Renal cortex interstitium (tissue), 11 donors: ENCODE data around the gene BCR. TPM values are rescaled to one million over a fixed set of nuclear protein-coding genes. Genes with fewer than 3 reads are reported as not detected.
A peak's percentile ranks its signal among the peaks of the same experiment; 100 is the strongest.
"Not testable (repeated sequence)": the region's sequence is repeated elsewhere in the genome, so short reads cannot be mapped to it uniquely, and the experiment has no call there.

Experiments
- DNase-seq, 11 donors: peaks; one replicate each; pipeline ENCODE4 v3.0.0-alpha.2; 2013; ENCODE audit warnings: low read depth in 9 of 11, low spot score in 4 of 11; ENCODE audit errors: extremely low read depth in 1 of 11
- polyA plus RNA-seq, 3 donors: library from polyadenylated mRNA; unstranded; fragments of 120-200 nt; gene quantifications; one replicate each; pipeline ENCODE4 v1.2.1, GENCODE V29; 2013; ENCODE audit not compliant: insufficient read length in 3 of 3

Gene BCR
- polyA plus RNA-seq, 3 donors: 57.5 to 65.1 (median 61.3) TPM

- DNase-seq: not testable (repeated sequence)
Measured at GRCh38 chr22:23307511-23307910, 127.2 kb downstream of the BCR start.

- DNase-seq: not testable (repeated sequence)
Measured at GRCh38 chr22:23309261-23309660, 129.0 kb downstream of the BCR start.

DNA sequence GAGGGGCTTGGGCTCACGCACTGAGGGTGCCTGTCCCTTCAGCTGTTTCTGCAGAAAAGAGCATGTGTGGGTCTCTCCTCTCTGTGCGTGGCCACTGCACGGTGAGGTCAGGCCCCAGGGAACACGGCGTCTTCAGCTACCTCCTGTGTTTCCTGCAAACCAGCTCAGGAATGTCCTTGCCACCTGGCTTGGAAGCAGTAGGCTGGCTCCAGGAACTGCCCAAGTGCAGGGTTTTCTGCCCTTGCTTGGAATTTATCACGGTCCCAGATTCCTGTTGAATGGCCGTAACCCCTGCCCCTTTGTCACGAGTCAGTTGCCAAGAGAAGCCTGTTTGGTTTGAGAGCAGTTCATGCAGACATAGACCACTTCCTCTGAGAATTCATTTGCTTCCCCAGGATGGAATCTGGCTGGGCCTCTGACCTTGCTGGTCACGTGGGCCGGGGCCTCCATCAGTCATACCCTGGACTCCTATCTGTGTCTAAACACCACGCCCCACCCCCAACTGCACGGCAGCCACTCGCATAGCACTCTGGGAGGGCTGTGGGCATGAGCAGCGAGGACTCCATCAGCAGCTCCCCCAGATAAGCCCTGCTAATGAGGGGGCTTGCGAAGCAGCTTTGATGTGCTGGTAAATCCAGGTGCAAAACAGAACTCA is 130.3 kb downstream of the BCR start:
- DNase-seq: peak in 4 of 11 donors; percentile 19 to 50 (median 42)

- DNase-seq: not testable (repeated sequence)
Measured at GRCh38 chr22:23311635-23312420, 131.5 kb downstream of the BCR start.

- no peak for DNase-seq
Measured at GRCh38 chr22:23313791-23314567, 133.7 kb downstream of the BCR start.

GRCh38 chr22:23315341-23315917 is 135.1 kb downstream of the BCR start:
- DNase-seq: peak in 10 of 11 donors; percentile 6 to 49 (median 33)

DNA sequence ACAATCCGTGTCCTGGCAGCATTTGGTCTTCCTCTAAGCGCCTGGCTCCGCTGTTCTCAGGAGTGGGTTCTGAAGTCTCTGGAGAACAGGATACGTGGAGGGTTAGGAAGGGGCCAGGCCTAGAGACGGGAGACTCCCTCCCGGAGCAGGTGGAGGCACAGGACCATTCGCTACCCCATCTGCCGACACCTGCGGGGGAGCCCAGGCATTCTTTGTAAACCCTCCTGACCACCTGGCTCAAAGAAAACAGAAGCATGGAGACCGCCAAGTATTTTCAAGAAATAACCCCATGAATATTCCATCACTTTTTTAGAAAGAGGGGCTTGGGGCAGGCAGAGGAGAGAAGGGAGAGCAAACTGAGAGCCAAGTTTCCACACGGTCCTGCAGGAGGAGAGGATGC is 136.3 kb downstream of the BCR start:
- not testable (repeated sequence) for DNase-seq

DNA sequence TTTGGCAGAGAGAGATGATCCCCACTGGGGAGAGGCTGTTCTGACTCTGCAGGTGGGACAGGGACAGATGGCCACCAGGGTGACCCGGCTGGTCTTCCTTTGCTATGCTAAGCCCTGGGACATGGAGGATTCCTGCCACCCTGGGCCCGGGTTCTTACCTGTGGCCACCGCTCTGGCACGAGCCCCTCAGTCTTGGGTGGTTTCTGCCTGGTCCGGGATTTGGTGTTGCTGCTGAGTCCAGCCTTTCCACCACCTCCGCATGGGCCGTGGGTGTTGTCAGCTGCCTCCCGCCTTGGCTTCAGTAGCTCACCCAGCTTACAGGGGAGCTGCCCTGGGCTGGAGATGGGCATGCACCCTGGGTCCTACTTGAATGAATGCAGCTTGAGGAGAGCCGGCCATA is 138.0 kb downstream of the BCR start:
- DNase-seq: not testable (repeated sequence)

GRCh38 chr22:23322497-23323080 is 142.3 kb downstream of the BCR start:
- not testable (repeated sequence) for DNase-seq

DNA sequence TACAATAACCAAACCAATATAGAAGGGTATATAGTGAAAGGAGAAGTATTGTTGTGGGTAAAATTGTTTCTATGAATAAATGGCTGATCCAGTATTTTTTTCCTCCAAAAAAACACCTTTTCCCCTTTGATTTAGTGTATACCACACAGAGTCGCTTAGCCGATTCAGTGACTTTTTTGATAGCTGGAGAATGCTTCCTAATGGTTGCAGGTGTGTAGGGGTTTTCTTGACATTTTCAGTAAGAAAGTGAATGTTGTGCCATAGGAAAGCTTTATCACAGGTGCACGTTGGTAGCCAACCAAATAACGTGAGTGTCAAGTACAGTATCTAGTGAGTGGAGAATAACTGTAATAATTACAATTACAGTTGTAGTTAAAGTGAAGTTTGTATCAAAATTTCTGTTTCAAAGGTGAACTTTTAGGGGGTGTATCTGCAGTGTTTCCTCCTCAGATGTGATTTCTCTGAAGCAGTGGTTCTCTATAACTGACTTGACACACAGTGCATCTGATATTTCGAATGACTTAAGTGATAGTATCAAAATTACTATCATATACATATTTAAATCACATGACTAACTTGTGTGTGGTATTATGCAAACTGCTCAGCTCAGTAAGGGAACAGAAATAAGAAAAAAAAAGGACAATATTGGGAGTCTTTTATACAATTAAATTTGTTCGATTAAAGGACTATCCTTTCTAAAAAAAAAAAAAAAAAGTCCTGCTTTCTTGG is 143.8 kb downstream of the BCR start:
- not testable (repeated sequence) for DNase-seq

DNA sequence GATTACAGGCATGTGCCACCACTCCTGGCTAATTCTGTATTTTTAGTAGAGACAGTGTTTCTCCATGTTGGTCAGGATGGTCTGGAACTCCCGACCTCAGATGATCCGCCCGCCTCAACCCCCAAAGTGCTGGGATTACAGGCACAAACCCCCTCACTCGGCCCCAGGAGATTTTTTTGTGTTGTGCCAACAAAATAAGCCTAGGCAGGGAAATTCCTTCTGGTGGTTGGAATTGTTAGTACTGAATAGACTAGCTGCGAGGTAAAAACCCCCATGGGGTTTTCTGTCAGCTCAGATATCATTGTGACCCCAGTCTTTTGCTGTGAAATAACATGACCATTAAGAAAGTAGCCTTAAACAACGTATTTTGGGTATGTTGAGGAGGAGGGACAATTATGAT is 144.9 kb downstream of the BCR start:
- no peak for DNase-seq

- not testable (repeated sequence) for DNase-seq
Measured at GRCh38 chr22:23333822-23334221, 153.5 kb downstream of the BCR start.

DNA sequence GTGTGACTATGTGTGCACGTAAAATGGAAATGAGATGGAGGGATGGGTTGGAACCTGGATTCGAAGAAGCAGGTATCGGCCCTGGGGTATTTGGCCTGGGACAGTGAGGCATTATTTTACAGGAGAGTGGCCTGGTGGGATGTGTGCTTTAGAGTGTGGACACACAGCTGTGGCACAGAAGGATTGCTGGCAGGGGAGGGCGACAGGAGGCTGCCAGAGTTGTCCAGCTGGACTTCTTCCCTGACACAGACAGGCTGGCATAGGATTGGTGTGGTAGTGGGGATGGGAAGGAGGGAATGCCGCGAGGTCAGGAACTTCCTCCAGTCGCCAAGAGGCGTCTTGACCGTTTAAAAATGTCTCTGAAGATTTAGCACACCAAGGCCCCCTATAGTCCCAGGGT is 157.4 kb downstream of the BCR start:
- DNase-seq: not testable (repeated sequence)

- not testable (repeated sequence) for DNase-seq
Measured at GRCh38 chr22:23341942-23342695, 161.8 kb downstream of the BCR start.

DNA sequence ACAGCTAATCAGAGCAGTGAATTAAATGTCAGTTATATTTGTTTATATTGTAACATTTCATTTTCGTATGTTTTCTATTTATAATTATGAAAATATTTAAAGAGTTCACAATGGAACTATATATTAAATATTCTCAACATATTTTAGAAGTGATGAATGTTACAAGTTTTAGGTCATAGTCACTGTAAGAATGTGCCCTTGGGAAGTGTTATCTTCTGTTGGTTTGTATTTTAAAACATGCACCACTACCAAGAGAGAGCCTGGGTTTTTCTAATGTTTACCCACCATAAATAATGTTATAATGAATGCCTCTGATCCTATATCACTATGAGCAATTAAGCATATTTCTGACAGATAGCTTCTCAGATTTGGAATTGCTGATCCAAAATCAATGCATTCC is 171.0 kb downstream of the BCR start:
- no peak for DNase-seq

- no peak for DNase-seq
Measured at GRCh38 chr22:23353004-23353403, 172.7 kb downstream of the BCR start.

GRCh38 chr22:23353696-23354095 is 173.4 kb downstream of the BCR start:
- no peak for DNase-seq

- no peak for DNase-seq
Measured at GRCh38 chr22:23356094-23356493, 175.8 kb downstream of the BCR start.
